CD14-positive monocyte (primary cell): ENCODE data around the gene CRTC3. TPM values are rescaled to one million over a fixed set of nuclear protein-coding genes. Genes with fewer than 3 reads are reported as not detected.

ENCODE experiments used
- DNase-seq, 3 donors: peaks; one replicate each; pipeline ENCODE4 v3.0.0-alpha.2; 2011 to 2022
- H2AFZ ChIP-seq: 2 replicates; pipeline ENCODE4 v1.6.0; 2012; ENCODE audit warnings: mild to moderate bottlenecking, low read depth, low read length, inconsistent platforms; ENCODE audit not compliant: insufficient read depth, poor library complexity, severe bottlenecking
- H3K27ac ChIP-seq, 2 donors: 1 replicate in 1 of 2; 2 replicates in 1 of 2; pipeline ENCODE4 v1.5.1; 2012 to 2013; ENCODE audit warnings: low read length in 2 of 2, control low read depth in 1 of 2, inconsistent platforms in 1 of 2, low read depth in 1 of 2, mild to moderate bottlenecking in 1 of 2
- H3K27me3 ChIP-seq, 2 donors: one replicate each; pipeline versions ENCODE4 v1.6.0 to v1.6.1; 2011 to 2013; ENCODE audit warnings: low read length in 2 of 2; ENCODE audit not compliant: control insufficient read depth in 2 of 2, insufficient read depth in 2 of 2
- H3K36me3 ChIP-seq, 2 donors: replicated peaks in 1 of 2; 1 replicate in 1 of 2; 2 replicates in 1 of 2; pipeline versions ENCODE4 v1.5.1 to v1.6.1; 2012 to 2013; ENCODE audit warnings: low read length in 2 of 2, control low read depth in 1 of 2, inconsistent platforms in 1 of 2, mild to moderate bottlenecking in 1 of 2; ENCODE audit not compliant: insufficient read depth in 2 of 2, control insufficient read depth in 1 of 2
- H3K4me1 ChIP-seq, 2 donors: 1 replicate in 1 of 2; 2 replicates in 1 of 2; pipeline versions ENCODE4 v1.5.1 to v1.6.1; 2012 to 2013; ENCODE audit warnings: low read length in 2 of 2, control low read depth in 1 of 2, inconsistent platforms in 1 of 2, mild to moderate bottlenecking in 1 of 2, moderate library complexity in 1 of 2; ENCODE audit not compliant: insufficient read depth in 2 of 2, control insufficient read depth in 1 of 2
- H3K4me2 ChIP-seq: replicated peaks from 2 replicates; pipeline ENCODE3; 2012; ENCODE audit warnings: low read length, moderate library complexity, mild to moderate bottlenecking; ENCODE audit not compliant: poor library complexity, severe bottlenecking; ENCODE audit errors: extremely low read depth
- H3K4me3 ChIP-seq, 3 experiments: fragments of 200-600 bp in 1 of 3; sonication (generic) in 1 of 3; replicated peaks in 1 of 3; 1 replicate in 2 of 3; 2 replicates in 1 of 3; pipeline ENCODE4 v1.5.1; 2011 to 2013; ENCODE audit warnings: low read length in 3 of 3, mild to moderate bottlenecking in 3 of 3, control low read depth in 2 of 3, low read depth in 2 of 3, inconsistent platforms in 1 of 3, moderate library complexity in 1 of 3
- H3K79me2 ChIP-seq: 2 replicates; pipeline ENCODE4 v1.6.0; 2012; ENCODE audit warnings: mild to moderate bottlenecking, control low read depth, inconsistent platforms, low read length, moderate library complexity; ENCODE audit not compliant: insufficient read depth
- H3K9ac ChIP-seq: 2 replicates; pipeline ENCODE4 v1.6.0; 2017; ENCODE audit warnings: low read length, mild to moderate bottlenecking; ENCODE audit not compliant: insufficient read depth, poor library complexity, severe bottlenecking
- H3K9me3 ChIP-seq, 2 donors: replicated peaks in 1 of 2; 1 replicate in 1 of 2; 2 replicates in 1 of 2; pipeline versions ENCODE4 v1.5.1 to v1.6.1; 2012 to 2013; ENCODE audit warnings: low read length in 2 of 2, control low read depth in 1 of 2; ENCODE audit not compliant: control insufficient read depth in 1 of 2, insufficient read depth in 1 of 2
- H4K20me1 ChIP-seq: 2 replicates; pipeline ENCODE4 v1.6.0; 2012; ENCODE audit warnings: mild to moderate bottlenecking, low read length, control low read depth, moderate library complexity; ENCODE audit not compliant: insufficient read depth
- H3K27ac Mint-ChIP-seq, 7 donors: one replicate each; pipeline ENCODE4 v1.8.0; 2020; ENCODE audit warnings: mild to moderate bottlenecking in 7 of 7, mixed read lengths in 7 of 7, moderate library complexity in 6 of 7, inconsistent platforms in 2 of 7
- H3K27me3 Mint-ChIP-seq, 3 donors: one replicate each; pipeline ENCODE4 v1.8.0; 2021 to 2022; ENCODE audit warnings: low read depth in 3 of 3, mild to moderate bottlenecking in 3 of 3, mixed read lengths in 3 of 3, moderate library complexity in 3 of 3, inconsistent platforms in 1 of 3
- H3K36me3 Mint-ChIP-seq, 2 donors: one replicate each; pipeline ENCODE4 v1.8.0; 2020; ENCODE audit warnings: mixed read lengths in 2 of 2, inconsistent platforms in 1 of 2, mild to moderate bottlenecking in 1 of 2
- H3K4me1 Mint-ChIP-seq: one replicate; pipeline ENCODE4 v1.8.0; 2020; ENCODE audit warnings: mild to moderate bottlenecking, mixed read lengths
- H3K4me3 Mint-ChIP-seq, 2 donors: one replicate each; pipeline ENCODE4 v1.8.0; 2020; ENCODE audit warnings: mild to moderate bottlenecking in 2 of 2, mixed read lengths in 2 of 2, moderate library complexity in 1 of 2
- H3K9me3 Mint-ChIP-seq, 7 donors: one replicate each; pipeline ENCODE4 v1.8.0; 2020 to 2022; ENCODE audit warnings: mixed read lengths in 7 of 7, mild to moderate bottlenecking in 6 of 7, moderate library complexity in 6 of 7, inconsistent platforms in 2 of 7
- CTCF ChIP-seq: fragments of 200-600 bp; IDR thresholded peaks from one replicate; pipeline ENCODE4 v1.8.0; 2022; ENCODE audit warnings: antibody characterized with exemption, mild to moderate bottlenecking
- whole genome bisulfite sequencing: methylation state at CpG from one replicate; pipeline ENCODE4 v1.1.5; 2013; ENCODE audit warnings: missing lambda C conversion rate; ENCODE audit not compliant: insufficient coverage; 5-methylcytosine and 5-hydroxymethylcytosine counted together
- intact Hi-C, 2 donors: fragments of 100-400 bp; cut with micrococcal nuclease; formaldehyde crosslinking; loops; one replicate each; pipeline versions ENCODE4 v1.15.0 to v1.15.1; 2023
- polyA plus RNA-seq, 3 donors: library from polyadenylated mRNA; depleted of rRNA in 1 of 3; unstranded in 2 of 3; stranded (reverse) in 1 of 3; fragments of 300-500 nt in 2 of 3; fragments of >200 nt in 1 of 3; fragmentation: Illumina TruSeq in 2 of 3; gene quantifications; 1 replicate in 2 of 3; 2 replicates in 1 of 3; pipeline ENCODE4 v1.2.3, GENCODE V29; 2012 to 2021

The CRTC3 gene
- polyA plus RNA-seq, 3 donors = 6.0 to 25.4 (median 12.2) TPM

- no peak for TF ChIP-seq CTCF
- peaks cover 18 to 26% of the 10 kb centered on the region in 2 donors for H3K4me1 ChIP-seq
- intact Hi-C loops = loop anchor here in 1 of 2 donors (10.0 kb wide), 1 partner anchor 66 kb away; no protein-coding TSS in a partner anchor
- peaks cover 51 to 75% of the 10 kb centered on the region in 2 donors for H3K36me3 Mint-ChIP-seq
- DNase-seq = no peak
- WGBS = 98% methylated on average over 6 of the region's 7 CpGs
- no peak overlapping the region for H2AFZ ChIP-seq
- peak overlapping the region in 1 of 7 donors; percentile 53 for H3K27ac Mint-ChIP-seq
- no peaks in the 10 kb centered on the region for H3K9me3 Mint-ChIP-seq
- H3K27ac ChIP-seq = no peak overlapping the region
- H3K36me3 ChIP-seq = peaks cover 7 to 30% of the 10 kb centered on the region in 2 donors
- H3K4me1 Mint-ChIP-seq = peaks cover 27% of the 10 kb centered on the region
- H3K4me3 Mint-ChIP-seq = no peak overlapping the region
- H3K9ac ChIP-seq = no peak overlapping the region
- no peaks in the 10 kb centered on the region for H4K20me1 ChIP-seq
- no peaks in the 10 kb centered on the region for H3K9me3 ChIP-seq
- H3K79me2 ChIP-seq = no peaks in the 10 kb centered on the region
- H3K4me3 ChIP-seq = no peak overlapping the region
- H3K4me2 ChIP-seq = no peak overlapping the region
- H3K27me3 ChIP-seq = no peaks in the 10 kb centered on the region
- peaks cover 0 to 1% (median 0%) of the 10 kb centered on the region in 3 donors for H3K27me3 Mint-ChIP-seq
Measured at GRCh38 chr15:90600954-90601353, 71.2 kb downstream of the CRTC3 start.

GRCh38 chr15:90603893-90604292, 74.2 kb downstream of the CRTC3 start:
- H3K27ac Mint-ChIP-seq = no peak overlapping the region
- WGBS = 92% methylated on average over 2 of the region's 4 CpGs
- Histone ChIP-seq H3K4me1 (peaks cover 0 to under 1% of the 10 kb centered on the region in 2 donors), H2AFZ (no peak overlapping the region), H3K4me3 (no peak overlapping the region), H3K9ac (no peak overlapping the region), H3K9me3 (no peaks in the 10 kb centered on the region), H3K27me3 (no peaks in the 10 kb centered on the region), H4K20me1 (no peaks in the 10 kb centered on the region), H3K36me3 (peaks cover 25 to 54% of the 10 kb centered on the region in 2 donors), H3K27ac (no peak overlapping the region), H3K79me2 (no peaks in the 10 kb centered on the region), H3K4me2 (no peak overlapping the region)
- H3K9me3 Mint-ChIP-seq = no peaks in the 10 kb centered on the region
- peaks cover 2% of the 10 kb centered on the region for H3K4me1 Mint-ChIP-seq
- H3K27me3 Mint-ChIP-seq = no peaks in the 10 kb centered on the region
- no peak overlapping the region for H3K4me3 Mint-ChIP-seq
- peak; percentile 31 to 43 (median 43) for DNase-seq
- peak; percentile 71 for TF ChIP-seq CTCF
- intact Hi-C loops = loop anchor here in 1 of 2 donors (10.0 kb wide), 1 partner anchor 69 kb away; no protein-coding TSS in a partner anchor
- peaks cover 56 to 81% of the 10 kb centered on the region in 2 donors for H3K36me3 Mint-ChIP-seq
